Endothelial cell of umbilical vein (primary cell): ENCODE data around the gene PRKX. TPM values are rescaled to one million over a fixed set of nuclear protein-coding genes. Genes with fewer than 3 reads are reported as not detected.

Experiments
- BruUV-seq: library from RNA; stranded (reverse); fragments of 400-500 nt; replicated peaks from 2 replicates; lab custom pipeline; 2021; lab: Mats Ljungman, UMichigan
- CTCF ChIA-PET: fragments of 300-600, 350-600 bp; sonication (Branson Sonifier 250); formaldehyde crosslinking; loops from one replicate; lab custom pipeline; 2021; ENCODE audit warnings: antibody characterized with exemption, inconsistent platforms; lab: Charles Lee
- POLR2A ChIA-PET: fragments of 300-600, 350-600 bp; sonication (Branson Sonifier 250); formaldehyde crosslinking; loops from one replicate; lab custom pipeline; 2021; ENCODE audit warnings: antibody characterized with exemption, inconsistent platforms; lab: Charles Lee
- DNase-seq: peaks from one replicate; pipeline ENCODE4 v3.0.0-alpha.2; 2011; ENCODE audit warnings: low read depth, low spot score
- FAIRE-seq: peaks from 2 replicates; lab custom pipeline; 2011; peaks lifted over from hg19 to GRCh38; lab: Jason Lieb, UNC
- H2AFZ ChIP-seq: 2 replicates; pipeline ENCODE4 v1.6.0; 2012; ENCODE audit warnings: low read depth, low read length, control low read depth, inconsistent platforms
- H3K27ac ChIP-seq: 2 replicates; pipeline ENCODE4 v1.5.1; 2011; ENCODE audit warnings: low read depth, mild to moderate bottlenecking, control low read depth, low read length, moderate library complexity; ENCODE audit not compliant: insufficient read depth
- H3K27me3 ChIP-seq, 2 experiments: 2 replicates each; pipeline versions ENCODE4 v1.6.0 to v1.6.1; 2011; ENCODE audit warnings: low read length in 2 of 2, mixed read lengths in 1 of 2; ENCODE audit not compliant: control insufficient read depth in 2 of 2, insufficient read depth in 2 of 2
- H3K36me3 ChIP-seq, 2 experiments: 2 replicates in 1 of 2; 3 replicates in 1 of 2; pipeline ENCODE4 v1.5.1; 2011; ENCODE audit warnings: low read length in 2 of 2, mild to moderate bottlenecking in 1 of 2, moderate library complexity in 1 of 2; ENCODE audit not compliant: control insufficient read depth in 2 of 2, insufficient read depth in 2 of 2; ENCODE audit errors: extremely low read depth in 1 of 2
- H3K4me1 ChIP-seq: 3 replicates; pipeline ENCODE4 v1.5.1; 2011; ENCODE audit warnings: mild to moderate bottlenecking, low read length; ENCODE audit not compliant: control insufficient read depth, insufficient read depth; ENCODE audit errors: extremely low read depth
- H3K4me2 ChIP-seq: 2 replicates; pipeline ENCODE4 v1.6.1; 2011; ENCODE audit warnings: low read length, control low read depth, mixed read lengths; ENCODE audit not compliant: insufficient read depth
- H3K4me3 ChIP-seq, 3 experiments: fragments of 200-600 bp in 1 of 3; sonication (generic), shearing (Covaris generic) in 1 of 3; replicated peaks in 1 of 3; 2 replicates each; pipeline ENCODE4 v1.5.1; 2011 to 2016; ENCODE audit warnings: control low read depth in 3 of 3, low read length in 3 of 3, mild to moderate bottlenecking in 2 of 3, inconsistent platforms in 1 of 3, low read depth in 1 of 3, moderate library complexity in 1 of 3; ENCODE audit not compliant: insufficient read depth in 1 of 3
- H3K79me2 ChIP-seq: 2 replicates; pipeline ENCODE4 v1.6.0; 2012; ENCODE audit warnings: low read length, inconsistent platforms; ENCODE audit not compliant: control insufficient read depth, insufficient read depth
- H3K9ac ChIP-seq: replicated peaks from 2 replicates; pipeline ENCODE3; 2011; ENCODE audit warnings: low read length, control low read depth; ENCODE audit not compliant: insufficient read depth; ENCODE audit errors: extremely low read depth
- H3K9me1 ChIP-seq: replicated peaks from 3 replicates; pipeline ENCODE4 v1.6.0; 2011; ENCODE audit warnings: mild to moderate bottlenecking, low read length; ENCODE audit not compliant: control insufficient read depth, insufficient read depth; ENCODE audit errors: extremely low read depth
- H3K9me3 ChIP-seq: replicated peaks from 2 replicates; pipeline ENCODE4 v1.5.1; 2012; ENCODE audit warnings: low read length, inconsistent platforms; ENCODE audit not compliant: control insufficient read depth, insufficient read depth
- H4K20me1 ChIP-seq: replicated peaks from 2 replicates; pipeline ENCODE3; 2011; ENCODE audit warnings: mild to moderate bottlenecking, low read length; ENCODE audit not compliant: control insufficient read depth, insufficient read depth; ENCODE audit errors: extremely low read depth
- CTCF ChIP-seq, 2 donors: IDR thresholded peaks; 1 replicate in 1 of 2; 2 replicates in 1 of 2; pipeline ENCODE4 v1.5.1; 2011; ENCODE audit warnings: low read length in 2 of 2, mild to moderate bottlenecking in 2 of 2, moderate library complexity in 2 of 2, control low read depth in 1 of 2, inconsistent platforms in 1 of 2, low read depth in 1 of 2; ENCODE audit not compliant: insufficient read depth in 1 of 2; ENCODE audit errors: extremely low read depth in 1 of 2
- EZH2 ChIP-seq: IDR thresholded peaks from 2 replicates; pipeline ENCODE4 v1.6.1; 2012; ENCODE audit warnings: borderline replicate concordance, low read depth, mild to moderate bottlenecking, moderate library complexity, low read length, inconsistent platforms; ENCODE audit not compliant: severe bottlenecking
- FOS ChIP-seq: IDR thresholded peaks from 2 replicates; pipeline ENCODE4 v1.6.1; 2011; ENCODE audit warnings: mild to moderate bottlenecking, low read length, moderate library complexity, borderline replicate concordance; ENCODE audit not compliant: insufficient read depth
- GATA2 ChIP-seq: IDR thresholded peaks from 2 replicates; pipeline ENCODE4 v1.7.0; 2011; ENCODE audit warnings: low read depth, mild to moderate bottlenecking, moderate library complexity, mixed read lengths, low read length; ENCODE audit not compliant: insufficient read length, insufficient read depth
- JUN ChIP-seq: IDR thresholded peaks from 2 replicates; pipeline ENCODE4 v1.6.1; 2011; ENCODE audit warnings: borderline replicate concordance, low read depth; ENCODE audit not compliant: insufficient read length, insufficient read depth
- MAX ChIP-seq: IDR thresholded peaks from 2 replicates; pipeline ENCODE4 v1.6.1; 2011; ENCODE audit not compliant: insufficient read depth, insufficient read length
- MYC ChIP-seq: IDR thresholded peaks from one replicate; pipeline ENCODE4 v1.6.1; 2011; ENCODE audit warnings: mild to moderate bottlenecking, low read depth, low read length
- POLR2A ChIP-seq: IDR thresholded peaks from 2 replicates; pipeline ENCODE4 v1.6.1; 2012; ENCODE audit warnings: low read depth, mild to moderate bottlenecking, control low read depth, low read length
- POLR2AphosphoS5 ChIP-seq: IDR thresholded peaks from 2 replicates; pipeline ENCODE4 v1.6.1; 2012; ENCODE audit warnings: low read depth, mild to moderate bottlenecking, control low read depth, low read length, moderate library complexity; ENCODE audit not compliant: insufficient read depth
- dilution Hi-C: fragments of 300-500 bp; cut with MboI; formaldehyde crosslinking; loops from one replicate; pipeline ENCODE4 v1.15.0; 2019; ENCODE audit warnings: low sequenced_read_pairs; ENCODE audit not compliant: extremely low pct_ligation_motif_present
- intact Hi-C: fragments of 100-400 bp; cut with micrococcal nuclease; formaldehyde crosslinking; loops from one replicate; pipeline ENCODE4 v1.10.0; 2022
- polyA plus RNA-seq, 4 experiments: library from polyadenylated mRNA; depleted of rRNA in 3 of 4; stranded (reverse) in 3 of 4; unstranded in 1 of 4; fragments of >200 nt; gene quantifications; 2 replicates each; pipeline versions ENCODE4 v1.2.1 to v1.2.3, GENCODE V29; 2011 to 2012; ENCODE audit warnings: missing spikeins in 1 of 4
- total RNA-seq: library from RNA; stranded (reverse); gene quantifications from 2 replicates; pipeline ENCODE4 v1.2.3, GENCODE V29; 2021

PRKX gene
- total and polyA plus RNA-seq, 2 donors (not counting 3 experiments of a cell fraction or from before 2014, with no cell fraction given), result 11.2 to 27.5 TPM

- ChIA-PET POLR2A (no interaction called here), CTCF (no interaction called here)
- Histone ChIP-seq H3K4me2 (no peak overlapping the region), H3K36me3 (peaks cover 0 to 3% of the 10 kb centered on the region in 2 experiments), H3K9me1 (no peaks in the 10 kb centered on the region), H4K20me1 (no peaks in the 10 kb centered on the region), H2AFZ (no peak overlapping the region), H3K4me1 (no peaks in the 10 kb centered on the region), H3K4me3 (no peak overlapping the region), H3K27me3 (no peaks in the 10 kb centered on the region), H3K79me2 (no peaks in the 10 kb centered on the region), H3K9ac (no peak overlapping the region), H3K27ac (no peak overlapping the region), H3K9me3 (no peaks in the 10 kb centered on the region)
- intact Hi-C loops, result no loop called here
- DNase-seq (no peak), FAIRE-seq (no peak)
- TF ChIP-seq POLR2AphosphoS5, result no peak
- TF ChIP-seq GATA2, result no peak
- no peak for TF ChIP-seq POLR2A
- TF ChIP-seq MAX, result no peak
- TF ChIP-seq EZH2, result no peak
- TF ChIP-seq MYC, result no peak
- no peak for TF ChIP-seq JUN
- no TSS peak for BruUV-seq
- dilution Hi-C loops, result no loop called here
Measured at GRCh38 chrX:3669841-3670475, 43.5 kb downstream of the PRKX start.

GRCh38 chrX:3666975-3667374 is 46.5 kb downstream of the PRKX start:
- H3K36me3 ChIP-seq, result no peaks in the 10 kb centered on the region
- H3K4me2 ChIP-seq, result no peak overlapping the region
- TF ChIP-seq FOS (no peak), POLR2A (no peak), JUN (no peak), MAX (no peak), EZH2 (no peak), CTCF (IDR thresholded peaks at IDR 0.05; ENCODE audit: extremely low read depth in 1 of 2, insufficient read depth in 1 of 2, low read depth in 1 of 2, low read length in 2 of 2) (no peak), MYC (no peak), GATA2 (no peak), POLR2AphosphoS5 (no peak)
- H3K4me1 ChIP-seq, result no peaks in the 10 kb centered on the region
- dilution Hi-C loops, result no loop called here
- intact Hi-C loops, result no loop called here
- no peaks in the 10 kb centered on the region for H4K20me1 ChIP-seq
- DNase-seq, result no peak
- no peak for FAIRE-seq
- ChIA-PET POLR2A (no interaction called here), CTCF (no interaction called here)
- H3K9ac ChIP-seq, result no peak overlapping the region
- no peaks in the 10 kb centered on the region for H3K79me2 ChIP-seq
- H3K9me1 ChIP-seq, result no peaks in the 10 kb centered on the region
- H3K27ac ChIP-seq, result no peak overlapping the region
- H3K27me3 ChIP-seq, result no peaks in the 10 kb centered on the region
- BruUV-seq, result no TSS peak
- no peak overlapping the region for H3K4me3 ChIP-seq
- no peak overlapping the region for H2AFZ ChIP-seq
- H3K9me3 ChIP-seq, result no peaks in the 10 kb centered on the region
